WTC11 (cell line): ENCODE data around the gene UFL1.

Source experiments
- ATF6 ChIP-seq: sonication (generic); formaldehyde crosslinking; IDR thresholded peaks from 2 replicates; pipeline ENCODE4 v1.8.1; 2023; ENCODE audit warnings: mild to moderate bottlenecking, missing genetic modification reagents
- JUN ChIP-seq: sonication (generic); formaldehyde crosslinking; IDR thresholded peaks from 2 replicates; pipeline ENCODE4 v1.8.0; 2023; ENCODE audit warnings: mild to moderate bottlenecking, missing genetic modification reagents
- ZNF138 ChIP-seq: sonication (generic); formaldehyde crosslinking; conservative IDR thresholded peaks from 2 replicates; pipeline ENCODE4 v1.8.1; 2022; ENCODE audit warnings: mild to moderate bottlenecking, moderate library complexity, missing genetic modification reagents

GRCh38 chr6:96582436-96582835 lies 60.8 kb downstream of the UFL1 start:
- no peak for TF ChIP-seq ATF6 (CRISPR knock-in tag)
- no peak for TF ChIP-seq ZNF138 (CRISPR knock-in tag)
- TF ChIP-seq JUN (CRISPR knock-in tag) = no peak
